ENCODE measurements around the gene MAP2K2. TPM values are rescaled to one million over a fixed set of nuclear protein-coding genes. Genes with fewer than 3 reads are reported as not detected.

Gene MAP2K2
- total and polyA plus RNA-seq, 2 experiments from 2014 or later = 32.3 to 212 TPM

DNA sequence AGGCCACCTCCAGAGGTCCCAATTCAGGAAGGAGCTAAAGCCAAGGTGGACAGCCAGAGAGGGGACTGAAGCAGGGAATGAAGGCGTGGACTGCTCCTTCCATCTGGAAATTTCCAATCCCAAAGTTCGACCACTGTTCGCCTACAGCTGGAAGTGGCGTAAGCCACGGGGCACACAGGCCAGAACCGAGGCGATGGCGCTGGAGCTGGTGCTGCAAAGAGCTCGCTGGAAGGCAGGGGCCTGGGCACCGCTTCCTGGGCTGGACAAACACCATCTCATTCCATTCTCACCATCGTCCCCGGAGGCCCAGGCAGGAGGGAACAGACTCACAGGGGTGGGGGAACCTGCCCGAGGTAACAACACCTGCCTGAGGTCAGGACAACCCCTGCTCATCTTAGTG, 4.2 kb downstream of the MAP2K2 start:
- Histone ChIP-seq H3K79me2 (ENCODE audit: insufficient read depth) (peaks cover 85% of the 10 kb centered on the region), H3K27me3 (replicated peaks; ENCODE audit: insufficient read depth) (no peaks in the 10 kb centered on the region), H3F3A (ENCODE audit: insufficient read depth) (peaks cover 5% of the 10 kb centered on the region), H3K27ac (no peak overlapping the region), H3K9ac (no peak overlapping the region), H3K4me2 (ENCODE audit: unreplicated experiment) (no peak overlapping the region), H3K9me3 (ENCODE audit: low read depth) (no peaks in the 10 kb centered on the region), H3K4me3 (no peak overlapping the region), H3K4me1 (ENCODE audit: insufficient read depth) (no peaks in the 10 kb centered on the region), H4K20me1 (ENCODE audit: insufficient read depth) (peaks cover 4% of the 10 kb centered on the region; the same call in 1 of the 2 replicates), H3K36me3 (ENCODE audit: low read depth) (peaks cover 8% of the 10 kb centered on the region; the same call in 1 of the 2 replicates), H3K9me2 (ENCODE audit: insufficient read depth) (no peaks in the 10 kb centered on the region), H2AFZ (no peak overlapping the region)
- in situ Hi-C loops (cut with MboI) = no loop called here
- 83 to 86% methylated on average over 13 of the region's 13 CpGs for WGBS, 2 experiments (ENCODE audit: low coverage in 1 of 2, low lambda C conversion rate in 2 of 2, missing lambda C conversion rate in 2 of 2)
- no peak for DNase-seq
- no peak for TF ChIP-seq EZH2 (IDR thresholded peaks at IDR 0.05; ENCODE audit: insufficient read depth, poor library complexity, severe bottlenecking)
- TF ChIP-seq EZH2phosphoT487 (IDR thresholded peaks at IDR 0.05; ENCODE audit: insufficient read depth, low read depth) = no peak

DNA sequence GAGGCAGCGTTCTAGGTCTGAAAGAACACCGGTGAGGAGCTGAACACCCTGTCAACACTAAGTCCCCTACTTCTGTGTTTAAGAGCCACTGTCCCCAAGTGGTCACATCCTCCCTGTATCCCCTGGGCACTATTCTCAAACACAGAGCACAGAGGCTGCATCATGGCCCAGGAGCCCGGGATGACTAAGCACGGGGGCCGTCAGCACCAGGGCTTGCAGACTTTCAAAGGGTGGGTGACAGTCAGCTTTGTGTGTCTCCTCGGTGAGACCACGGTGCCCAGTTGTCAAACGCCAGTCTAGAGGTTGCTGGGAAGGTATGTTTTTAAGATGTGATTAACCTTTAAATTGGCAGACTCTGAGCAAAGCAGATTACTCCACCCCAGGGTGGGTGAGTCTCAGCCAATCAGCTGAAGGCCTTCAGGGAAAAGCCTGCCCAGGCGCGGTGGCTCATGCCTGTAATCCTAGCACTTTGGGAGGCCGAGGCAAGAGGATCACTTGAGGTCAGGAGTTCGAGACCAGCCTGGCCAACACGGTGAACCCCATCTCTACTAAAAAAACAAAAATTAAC, 8.0 kb downstream of the MAP2K2 start:
- in situ Hi-C loops (cut with MboI) = no loop called here
- H4K20me1 ChIP-seq (ENCODE audit: insufficient read depth) = peaks cover 4% of the 10 kb centered on the region; the same call in 1 of the 2 replicates
- 81 to 82% methylated on average over 13 of the region's 13 CpGs for WGBS, 2 experiments (ENCODE audit: low coverage in 1 of 2, low lambda C conversion rate in 2 of 2, missing lambda C conversion rate in 2 of 2)
- H2AFZ ChIP-seq = no peak overlapping the region
- TF ChIP-seq EZH2 (IDR thresholded peaks at IDR 0.05; ENCODE audit: insufficient read depth, poor library complexity, severe bottlenecking) (no peak), EZH2phosphoT487 (IDR thresholded peaks at IDR 0.05; ENCODE audit: insufficient read depth, low read depth) (no peak)
- DNase-seq = no peak
- no peaks in the 10 kb centered on the region for H3K9me3 ChIP-seq (ENCODE audit: low read depth)
- H3K27ac ChIP-seq = no peak overlapping the region
- no peaks in the 10 kb centered on the region for H3K4me1 ChIP-seq (ENCODE audit: insufficient read depth)
- no peaks in the 10 kb centered on the region for H3K9me2 ChIP-seq (ENCODE audit: insufficient read depth)
- H3F3A ChIP-seq (ENCODE audit: insufficient read depth) = peaks cover 5% of the 10 kb centered on the region
- H3K4me3 ChIP-seq = no peak overlapping the region
- H3K79me2 ChIP-seq (ENCODE audit: insufficient read depth) = peaks cover 73% of the 10 kb centered on the region
- no peak overlapping the region for H3K4me2 ChIP-seq (ENCODE audit: unreplicated experiment)
- peaks cover 12% of the 10 kb centered on the region; the same call in 1 of the 2 replicates for H3K36me3 ChIP-seq (ENCODE audit: low read depth)
- H3K9ac ChIP-seq = no peak overlapping the region
- H3K27me3 ChIP-seq (replicated peaks; ENCODE audit: insufficient read depth) = no peaks in the 10 kb centered on the region

DNA sequence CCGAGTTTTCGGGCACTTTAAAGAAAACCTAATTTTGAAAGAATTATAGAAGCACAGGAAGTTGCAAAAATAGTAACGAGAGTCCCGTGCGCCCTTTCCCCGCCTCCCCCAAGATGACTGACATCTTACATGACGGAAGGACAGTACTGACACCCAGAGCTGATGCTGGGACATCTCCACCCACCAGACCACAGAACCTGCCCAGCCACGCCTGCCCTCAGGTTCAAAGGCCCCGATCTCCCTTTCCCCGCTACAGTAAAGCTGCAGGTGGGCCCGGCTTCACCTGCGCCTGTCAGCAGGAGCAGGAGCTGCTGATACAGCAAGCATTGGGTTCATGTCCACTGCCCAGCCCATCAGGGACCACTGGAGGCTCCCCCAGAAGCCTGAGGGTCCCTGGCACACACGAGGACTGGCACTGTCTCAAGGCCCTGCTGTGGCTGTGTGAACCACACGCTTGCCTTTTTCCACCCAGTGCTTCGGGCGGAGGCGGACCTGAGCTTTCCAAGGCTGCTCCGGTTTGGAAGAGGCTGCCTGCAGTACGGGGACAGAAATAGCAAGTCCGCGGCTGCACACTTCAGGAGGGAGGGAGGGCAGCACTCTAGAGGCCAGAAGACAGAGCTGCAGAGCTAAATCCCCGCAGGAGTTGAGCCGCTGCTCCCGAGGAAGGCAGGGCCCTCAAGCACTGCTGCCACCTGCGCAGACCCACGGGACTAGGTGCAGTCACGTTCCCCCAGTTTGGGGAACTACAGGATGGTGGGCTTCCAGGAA, 8.7 kb downstream of the MAP2K2 start:
- no peak for TF ChIP-seq EZH2phosphoT487 (IDR thresholded peaks at IDR 0.05; ENCODE audit: insufficient read depth, low read depth)
- TF ChIP-seq EZH2 (IDR thresholded peaks at IDR 0.05; ENCODE audit: insufficient read depth, poor library complexity, severe bottlenecking) = no peak
- no peak overlapping the region for H2AFZ ChIP-seq
- peaks cover 12% of the 10 kb centered on the region; the same call in 1 of the 2 replicates for H3K36me3 ChIP-seq (ENCODE audit: low read depth)
- H3K4me2 ChIP-seq (ENCODE audit: unreplicated experiment) = no peak overlapping the region
- H4K20me1 ChIP-seq (ENCODE audit: insufficient read depth) = peaks cover 4% of the 10 kb centered on the region; the same call in 1 of the 2 replicates
- no peaks in the 10 kb centered on the region for H3K4me1 ChIP-seq (ENCODE audit: insufficient read depth)
- H3K9me3 ChIP-seq (ENCODE audit: low read depth) = no peaks in the 10 kb centered on the region
- no peak overlapping the region for H3K9ac ChIP-seq
- no peak overlapping the region for H3K4me3 ChIP-seq
- no peak overlapping the region for H3K27ac ChIP-seq
- H3K9me2 ChIP-seq (ENCODE audit: insufficient read depth) = no peaks in the 10 kb centered on the region
- H3K27me3 ChIP-seq (replicated peaks; ENCODE audit: insufficient read depth) = no peaks in the 10 kb centered on the region
- peaks cover 66% of the 10 kb centered on the region for H3K79me2 ChIP-seq (ENCODE audit: insufficient read depth)
- DNase-seq = no peak
- H3F3A ChIP-seq (ENCODE audit: insufficient read depth) = peaks cover 4% of the 10 kb centered on the region
- WGBS, 2 experiments (ENCODE audit: low coverage in 1 of 2, low lambda C conversion rate in 2 of 2, missing lambda C conversion rate in 2 of 2) = 83 to 86% methylated on average over 27 of the region's 27 CpGs
- in situ Hi-C loops (cut with MboI) = no loop called here

DNA sequence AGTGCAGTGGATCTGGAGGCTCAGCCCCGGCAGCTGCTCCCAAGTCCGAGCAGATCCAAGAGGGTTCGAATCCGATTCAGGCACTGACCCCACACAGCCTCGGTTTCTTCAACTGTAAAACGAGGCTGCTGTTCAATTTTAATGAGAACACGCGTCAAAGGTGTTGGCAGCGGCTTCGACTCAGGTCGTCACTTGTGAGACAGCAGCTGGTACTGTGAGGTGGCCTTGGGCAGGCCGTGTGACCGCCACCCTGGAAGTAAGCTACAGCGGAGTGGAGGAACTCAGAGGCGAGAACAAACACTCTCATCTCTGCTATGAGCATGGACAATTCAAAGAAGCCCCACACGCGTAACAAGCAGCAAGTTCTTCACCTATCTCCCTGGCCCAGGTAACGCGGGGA, 9.7 kb downstream of the MAP2K2 start:
- no peak for TF ChIP-seq EZH2 (IDR thresholded peaks at IDR 0.05; ENCODE audit: insufficient read depth, poor library complexity, severe bottlenecking)
- TF ChIP-seq EZH2phosphoT487 (IDR thresholded peaks at IDR 0.05; ENCODE audit: insufficient read depth, low read depth) = no peak
- Histone ChIP-seq H3K4me1 (ENCODE audit: insufficient read depth) (no peaks in the 10 kb centered on the region), H3K27me3 (replicated peaks; ENCODE audit: insufficient read depth) (no peaks in the 10 kb centered on the region), H3K27ac (no peak overlapping the region), H3K9me3 (ENCODE audit: low read depth) (no peaks in the 10 kb centered on the region), H3K4me3 (no peak overlapping the region), H2AFZ (no peak overlapping the region), H4K20me1 (ENCODE audit: insufficient read depth) (0 out of 2 replicates have a peak, but pooled peaks cover 4% of the 10 kb centered on the region), H3F3A (ENCODE audit: insufficient read depth) (no peaks in the 10 kb centered on the region), H3K79me2 (ENCODE audit: insufficient read depth) (peaks cover 56% of the 10 kb centered on the region), H3K36me3 (ENCODE audit: low read depth) (peaks cover 6% of the 10 kb centered on the region; the same call in 1 of the 2 replicates), H3K9ac (no peak overlapping the region), H3K4me2 (ENCODE audit: unreplicated experiment) (no peak overlapping the region), H3K9me2 (ENCODE audit: insufficient read depth) (no peaks in the 10 kb centered on the region)
- DNase-seq = no peak
- 91 to 93% methylated on average over 19 of the region's 19 CpGs for WGBS, 2 experiments (ENCODE audit: low coverage in 1 of 2, low lambda C conversion rate in 2 of 2, missing lambda C conversion rate in 2 of 2)
- in situ Hi-C loops (cut with MboI) = no loop called here

Measured in GM23248 (cell line).